Mesendoderm (in vitro differentiated cells): ENCODE measurements around the gene RARA.

Experiments
- DNase-seq: peaks from one replicate; pipeline ENCODE4 v3.0.0; 2013
- H2AK5ac ChIP-seq: 2 replicates; pipeline ENCODE4 v1.6.1; 2013; ENCODE audit warnings: low read length, inconsistent platforms
- H2BK120ac ChIP-seq: 2 replicates; pipeline ENCODE4 v1.6.1; 2013; ENCODE audit warnings: low read depth, mild to moderate bottlenecking, low read length, moderate library complexity, mixed read lengths
- H2BK15ac ChIP-seq: replicated peaks from 2 replicates; pipeline ENCODE4 v1.6.1; 2013; ENCODE audit warnings: low read depth, mild to moderate bottlenecking, moderate library complexity
- H2BK5ac ChIP-seq: 2 replicates; pipeline ENCODE4 v1.6.1; 2013; ENCODE audit warnings: low read length, inconsistent platforms
- H3K18ac ChIP-seq: 2 replicates; pipeline ENCODE4 v1.6.1; 2013; ENCODE audit warnings: mild to moderate bottlenecking, low read length, mixed read lengths
- H3K23ac ChIP-seq: one replicate; pipeline ENCODE4 v1.6.1; 2013; ENCODE audit warnings: low read length
- H3K27ac ChIP-seq: 2 replicates; pipeline ENCODE4 v1.5.1; 2013; ENCODE audit warnings: low read depth, mild to moderate bottlenecking, inconsistent platforms, low read length, moderate library complexity
- H3K27me3 ChIP-seq: 2 replicates; pipeline ENCODE4 v1.6.1; 2013; ENCODE audit warnings: low read length, control low read depth, mild to moderate bottlenecking, inconsistent platforms; ENCODE audit not compliant: insufficient read depth, poor library complexity
- H3K36me3 ChIP-seq: 2 replicates; pipeline ENCODE4 v1.6.1; 2013; ENCODE audit warnings: low read length, inconsistent platforms; ENCODE audit not compliant: control insufficient read depth, insufficient read depth
- H3K4ac ChIP-seq: one replicate; pipeline ENCODE4 v1.6.1; 2013; ENCODE audit warnings: low read depth, mild to moderate bottlenecking, low read length, moderate library complexity
- H3K4me1 ChIP-seq: 2 replicates; pipeline ENCODE4 v1.6.1; 2013; ENCODE audit warnings: low read depth, low read length, inconsistent platforms; ENCODE audit not compliant: control insufficient read depth
- H3K4me2 ChIP-seq: 2 replicates; pipeline ENCODE4 v1.6.1; 2013; ENCODE audit warnings: low read length
- H3K4me3 ChIP-seq: 2 replicates; pipeline ENCODE4 v1.5.1; 2013; ENCODE audit warnings: mild to moderate bottlenecking, low read length
- H3K56ac ChIP-seq: one replicate; pipeline ENCODE4 v1.6.1; 2013; ENCODE audit warnings: low read length
- H3K79me1 ChIP-seq: 2 replicates; pipeline ENCODE4 v1.6.1; 2013; ENCODE audit warnings: low read length, inconsistent platforms
- H3K79me2 ChIP-seq: 2 replicates; pipeline ENCODE4 v1.6.1; 2013; ENCODE audit warnings: mild to moderate bottlenecking, low read length; ENCODE audit not compliant: control insufficient read depth, insufficient read depth
- H3K9ac ChIP-seq: 2 replicates; pipeline ENCODE4 v1.6.1; 2013; ENCODE audit warnings: low read length, inconsistent platforms
- H4K5ac ChIP-seq: one replicate; pipeline ENCODE4 v1.6.1; 2013; ENCODE audit warnings: low read length
- H4K8ac ChIP-seq: one replicate; pipeline ENCODE4 v1.6.1; 2013; ENCODE audit warnings: low read depth, mild to moderate bottlenecking, control low read depth, low read length, moderate library complexity
- WGBS: extraction: QIAGEN DNeasy Blood & Tissue Kit; methylation state at CpG from one replicate; pipeline ENCODE4 v1.1.7; 2013; ENCODE audit warnings: low lambda C conversion rate, missing lambda C conversion rate; ENCODE audit not compliant: insufficient coverage; ENCODE audit errors: extremely low coverage; 5-methylcytosine and 5-hydroxymethylcytosine counted together

Gene RARA

DNA sequence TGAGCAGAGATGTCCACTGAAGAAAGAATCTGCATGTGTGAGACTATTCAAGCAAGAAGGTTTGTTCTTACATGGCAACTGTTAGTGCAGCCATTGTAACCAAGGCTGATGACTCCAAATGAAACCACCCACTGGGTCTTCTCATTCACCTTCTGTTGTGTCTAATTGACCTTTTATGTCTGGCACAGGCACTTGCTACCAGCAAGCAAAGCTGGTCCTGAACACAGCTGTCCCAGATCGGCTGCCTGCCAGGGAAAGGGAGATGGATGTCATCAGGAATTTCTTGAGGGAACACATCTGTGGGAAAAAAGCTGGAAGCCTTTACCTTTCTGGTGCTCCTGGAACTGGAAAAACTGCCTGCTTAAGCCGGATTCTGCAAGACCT is 17.7 kb upstream of the RARA start:
- H4K5ac ChIP-seq = no peak overlapping the region
- peaks cover 2% of the 10 kb centered on the region for H3K4me1 ChIP-seq
- no peak overlapping the region for H3K18ac ChIP-seq
- H3K56ac ChIP-seq = no peak overlapping the region
- no peak overlapping the region for H2AK5ac ChIP-seq
- no peak overlapping the region for H2BK120ac ChIP-seq
- no peak overlapping the region for H3K23ac ChIP-seq
- no peak overlapping the region for H2BK5ac ChIP-seq
- no peak overlapping the region for H2BK15ac ChIP-seq
- peaks cover 23% of the 10 kb centered on the region for H3K79me2 ChIP-seq
- peaks cover 7% of the 10 kb centered on the region for H3K36me3 ChIP-seq
- no peak overlapping the region for H4K8ac ChIP-seq
- DNase-seq = no peak
- H3K9ac ChIP-seq = no peak overlapping the region
- no peak overlapping the region for H3K4me2 ChIP-seq
- no peaks in the 10 kb centered on the region for H3K27me3 ChIP-seq
- peaks cover 12% of the 10 kb centered on the region for H3K79me1 ChIP-seq
- no peak overlapping the region for H3K4ac ChIP-seq
- no peak overlapping the region for H3K4me3 ChIP-seq
- WGBS = no CpG with 5 or more reads among the region's 2 CpGs
- H3K27ac ChIP-seq = no peak overlapping the region

GRCh38 chr17:40293363-40293762 is 15.6 kb upstream of the RARA start:
- Histone ChIP-seq H3K23ac (no peak overlapping the region), H2BK120ac (no peak overlapping the region), H3K79me1 (peaks cover 12% of the 10 kb centered on the region), H3K27ac (no peak overlapping the region), H3K4me1 (no peaks in the 10 kb centered on the region), H4K8ac (no peak overlapping the region), H3K18ac (no peak overlapping the region), H2BK5ac (no peak overlapping the region), H3K79me2 (peaks cover 21% of the 10 kb centered on the region), H3K4me2 (no peak overlapping the region), H3K36me3 (peaks cover 9% of the 10 kb centered on the region), H3K9ac (no peak overlapping the region), H3K4me3 (no peak overlapping the region), H4K5ac (no peak overlapping the region), H2AK5ac (no peak overlapping the region), H2BK15ac (no peak overlapping the region), H3K56ac (no peak overlapping the region), H3K27me3 (no peaks in the 10 kb centered on the region), H3K4ac (no peak overlapping the region)
- DNase-seq = no peak
- no CpG with 5 or more reads among the region's 1 CpG for whole genome bisulfite sequencing

- Histone ChIP-seq H3K27ac (peak overlapping the region; percentile 27), H3K4me1 (no peaks in the 10 kb centered on the region), H3K36me3 (peaks cover 9% of the 10 kb centered on the region)
These were observed 13.2 kb upstream of the RARA start for GRCh38 chr17:40295488-40296436.

DNA sequence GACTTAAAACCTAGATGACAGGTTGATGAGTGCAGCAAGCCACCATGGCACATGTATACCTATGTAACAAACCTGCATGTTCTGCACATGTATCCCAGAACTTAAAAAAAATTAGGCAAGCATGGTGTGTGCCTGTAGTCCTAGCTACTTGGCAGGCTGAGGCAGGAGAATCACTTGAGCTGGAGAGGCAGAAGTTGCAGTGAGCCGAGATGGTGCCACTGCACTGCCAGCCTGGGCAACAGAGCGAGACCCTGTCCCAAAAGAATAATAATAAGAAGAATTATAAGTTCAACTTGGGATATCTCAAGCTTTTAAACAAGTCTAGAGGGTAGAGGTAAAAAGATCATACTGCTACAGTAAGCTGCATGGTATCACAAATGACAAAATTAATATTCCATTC is 11.5 kb upstream of the RARA start:
- peaks cover 5% of the 10 kb centered on the region for H3K79me1 ChIP-seq
- no peak overlapping the region for H3K4me2 ChIP-seq
- peaks cover 6% of the 10 kb centered on the region for H3K36me3 ChIP-seq
- no peak overlapping the region for H3K23ac ChIP-seq
- H2BK120ac ChIP-seq = no peak overlapping the region
- H3K79me2 ChIP-seq = peaks cover 1% of the 10 kb centered on the region
- no peak overlapping the region for H4K5ac ChIP-seq
- no peak overlapping the region for H3K18ac ChIP-seq
- no peak overlapping the region for H3K56ac ChIP-seq
- H3K4me3 ChIP-seq = no peak overlapping the region
- no peak overlapping the region for H3K9ac ChIP-seq
- H3K4me1 ChIP-seq = no peaks in the 10 kb centered on the region
- no peak overlapping the region for H3K4ac ChIP-seq
- no peaks in the 10 kb centered on the region for H3K27me3 ChIP-seq
- H2BK15ac ChIP-seq = no peak overlapping the region
- DNase-seq = no peak
- H2AK5ac ChIP-seq = no peak overlapping the region
- no peak overlapping the region for H4K8ac ChIP-seq
- H2BK5ac ChIP-seq = no peak overlapping the region
- no CpG with 5 or more reads among the region's 2 CpGs for whole genome bisulfite sequencing
- no peak overlapping the region for H3K27ac ChIP-seq

More at GRCh38 chr17:40295488-40296436, 13.2 kb upstream of the RARA start:
- Histone ChIP-seq H4K8ac (no peak overlapping the region), H3K4ac (no peak overlapping the region), H3K18ac (no peak overlapping the region), H2BK5ac (no peak overlapping the region), H2BK120ac (no peak overlapping the region), H3K56ac (no peak overlapping the region), H3K4me2 (no peak overlapping the region), H3K79me2 (peaks cover 5% of the 10 kb centered on the region), H3K4me3 (no peak overlapping the region), H3K23ac (no peak overlapping the region), H2AK5ac (no peak overlapping the region), H3K9ac (no peak overlapping the region), H4K5ac (no peak overlapping the region), H3K27me3 (no peaks in the 10 kb centered on the region), H2BK15ac (no peak overlapping the region), H3K79me1 (peaks cover 8% of the 10 kb centered on the region)
- WGBS = no CpG with 5 or more reads among the region's 5 CpGs
- DNase-seq = no peak

- Histone ChIP-seq H3K23ac (no peak overlapping the region), H3K4me3 (no peak overlapping the region), H3K79me2 (peaks cover 3% of the 10 kb centered on the region), H4K8ac (no peak overlapping the region), H3K4me2 (no peak overlapping the region), H3K9ac (no peak overlapping the region), H3K27ac (no peak overlapping the region), H3K79me1 (peaks cover 5% of the 10 kb centered on the region), H2BK120ac (no peak overlapping the region), H3K56ac (no peak overlapping the region), H3K27me3 (no peaks in the 10 kb centered on the region), H3K18ac (no peak overlapping the region), H2BK15ac (no peak overlapping the region), H3K4me1 (no peaks in the 10 kb centered on the region), H4K5ac (no peak overlapping the region), H2AK5ac (no peak overlapping the region), H2BK5ac (no peak overlapping the region), H3K4ac (no peak overlapping the region), H3K36me3 (peaks cover 8% of the 10 kb centered on the region)
- no CpG with 5 or more reads among the region's 3 CpGs for WGBS
- DNase-seq = no peak
These were observed 10.3 kb upstream of the RARA start for GRCh38 chr17:40298726-40299125.
